Esophagus squamous epithelium (tissue), 5 donors: ENCODE data around the gene UNK. TPM values are rescaled to one million over a fixed set of nuclear protein-coding genes. Genes with fewer than 3 reads are reported as not detected.
"Not testable (repeated sequence)": the region's sequence is repeated elsewhere in the genome, so short reads cannot be mapped to it uniquely, and the experiment has no call there.

Source experiments
- DNase-seq: peaks from one replicate; lab custom pipeline; 2025; lab: John Stamatoyannopoulos, UW
- H3K27ac ChIP-seq, 4 donors: fragments of 200-600 bp; sonication (generic); one replicate each; pipeline ENCODE4 v1.5.1; 2016 to 2019; ENCODE audit warnings: mild to moderate bottlenecking in 1 of 4
- H3K27me3 ChIP-seq, 4 donors: fragments of 200-600 bp; sonication (generic); 1 replicate in 3 of 4; 2 replicates in 1 of 4; pipeline versions ENCODE4 v1.5.1 to v1.6.0; 2017 to 2021; ENCODE audit warnings: antibody characterized with exemption in 1 of 4
- H3K36me3 ChIP-seq, 3 donors: fragments of 200-600 bp; sonication (generic); one replicate each; pipeline ENCODE4 v1.5.1; 2016 to 2019
- H3K4me1 ChIP-seq, 3 donors: fragments of 200-600 bp; sonication (generic); one replicate each; pipeline ENCODE4 v1.5.1; 2017 to 2019
- H3K4me3 ChIP-seq, 4 donors: fragments of 200-600 bp; sonication (generic); 1 replicate in 3 of 4; 2 replicates in 1 of 4; pipeline ENCODE4 v1.5.1; 2016 to 2019; ENCODE audit warnings: mild to moderate bottlenecking in 2 of 4, moderate library complexity in 1 of 4
- H3K9me3 ChIP-seq, 3 donors: fragments of 200-600 bp; sonication (generic); one replicate each; pipeline ENCODE4 v1.5.1; 2016 to 2019
- POLR2A ChIP-seq, 4 donors: fragments of 450-650 bp; IDR thresholded peaks; one replicate each; pipeline ENCODE4 v1.6.1; 2017; ENCODE audit warnings: antibody characterized with exemption in 4 of 4, mild to moderate bottlenecking in 4 of 4, moderate library complexity in 3 of 4
- WGBS, 2 donors: methylation state at CpG; one replicate each; pipeline ENCODE4 v1.1.5; 2018; 5-methylcytosine and 5-hydroxymethylcytosine counted together
- intact Hi-C: fragments of 100-400 bp; cut with DNase I; formaldehyde crosslinking; loops from one replicate; pipeline ENCODE4 v1.15.0; 2022
- total RNA-seq, 4 donors: library from RNA; depleted of rRNA; stranded (reverse); fragments of >200 nt; gene quantifications; one replicate each; pipeline ENCODE4 v1.1.0, GENCODE V29; 2016
- TF ChIP-seq, protein P1 (sequence below), 6 experiments: fragments of 450-650 bp in 4 of 6; fragments of 200-600 bp in 2 of 6; sonication (generic) in 2 of 6; IDR thresholded peaks; one replicate each; pipeline ENCODE4 v1.5.1; 2016 to 2019; ENCODE audit warnings: antibody characterized with exemption in 6 of 6, mild to moderate bottlenecking in 4 of 6, moderate library complexity in 4 of 6
- donor health status: DM: yes; HTN: yes; CAD: no.

The UNK gene
- total RNA-seq, 4 donors from 2014 or later, result 14.8 to 27.3 (median 20.4) TPM

- intact Hi-C loops, result no loop called here
- Histone ChIP-seq H3K4me1 (peaks cover 32 to 76% (median 67%) of the 10 kb centered on the region in 3 donors), H3K9me3 (no peaks in the 10 kb centered on the region), H3K4me3 (peak overlapping the region in 3 of 4 donors; percentile 14 to 60 (median 33)), H3K27me3 (no peaks in the 10 kb centered on the region), H3K36me3 (peaks cover 2 to 10% (median 8%) of the 10 kb centered on the region in 3 donors), H3K27ac (peak overlapping the region; percentile 69 to 98 (median 96))
- TF ChIP-seq, protein P1, sequence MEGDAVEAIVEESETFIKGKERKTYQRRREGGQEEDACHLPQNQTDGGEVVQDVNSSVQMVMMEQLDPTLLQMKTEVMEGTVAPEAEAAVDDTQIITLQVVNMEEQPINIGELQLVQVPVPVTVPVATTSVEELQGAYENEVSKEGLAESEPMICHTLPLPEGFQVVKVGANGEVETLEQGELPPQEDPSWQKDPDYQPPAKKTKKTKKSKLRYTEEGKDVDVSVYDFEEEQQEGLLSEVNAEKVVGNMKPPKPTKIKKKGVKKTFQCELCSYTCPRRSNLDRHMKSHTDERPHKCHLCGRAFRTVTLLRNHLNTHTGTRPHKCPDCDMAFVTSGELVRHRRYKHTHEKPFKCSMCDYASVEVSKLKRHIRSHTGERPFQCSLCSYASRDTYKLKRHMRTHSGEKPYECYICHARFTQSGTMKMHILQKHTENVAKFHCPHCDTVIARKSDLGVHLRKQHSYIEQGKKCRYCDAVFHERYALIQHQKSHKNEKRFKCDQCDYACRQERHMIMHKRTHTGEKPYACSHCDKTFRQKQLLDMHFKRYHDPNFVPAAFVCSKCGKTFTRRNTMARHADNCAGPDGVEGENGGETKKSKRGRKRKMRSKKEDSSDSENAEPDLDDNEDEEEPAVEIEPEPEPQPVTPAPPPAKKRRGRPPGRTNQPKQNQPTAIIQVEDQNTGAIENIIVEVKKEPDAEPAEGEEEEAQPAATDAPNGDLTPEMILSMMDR (IDR thresholded peaks at IDR 0.05), result no peak
- TF ChIP-seq POLR2A (IDR thresholded peaks at IDR 0.05), result peak in 1 of 4 donors; percentile 7
- DNase-seq, result no peak
- WGBS, 2 donors, result 30% methylated on average over 11 to 13 of the region's 23 CpGs
These were observed 84.9 kb downstream of the UNK start for GRCh38 chr17:75869282-75870141.

DNA sequence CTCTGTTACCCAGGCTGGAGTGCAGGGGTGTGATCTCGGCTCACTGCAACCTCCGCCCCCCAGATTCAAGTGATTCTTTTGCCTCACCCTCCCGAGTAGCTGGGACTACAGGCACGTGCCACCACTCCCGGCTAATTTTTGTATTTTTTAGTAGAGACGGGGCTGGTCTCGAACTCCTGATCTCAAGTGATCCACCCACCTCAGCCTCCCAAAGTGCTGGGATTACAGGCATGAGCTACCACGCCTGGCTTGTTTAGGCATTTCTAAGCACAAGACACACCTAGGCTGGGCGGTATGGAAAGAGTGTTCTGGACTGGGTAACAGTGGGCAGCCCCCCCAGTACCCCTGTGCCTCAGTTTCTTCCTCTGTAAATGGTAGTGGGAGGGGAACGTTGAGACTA, 85.6 kb downstream of the UNK start:
- 47 to 55% methylated on average over 8 to 10 of the region's 10 CpGs for WGBS, 2 donors
- DNase-seq, H3K27me3 ChIP-seq, intact Hi-C loops, H3K9me3 ChIP-seq: not testable (repeated sequence)
- Histone ChIP-seq H3K27ac (peak overlapping the region; percentile 69 to 98 (median 96)), H3K4me3 (peak overlapping the region in 3 of 4 donors; percentile 14 to 60 (median 33)), H3K36me3 (peaks cover 8 to 18% (median 13%) of the 10 kb centered on the region in 3 donors), H3K4me1 (peaks cover 36 to 76% (median 67%) of the 10 kb centered on the region in 3 donors)

DNA sequence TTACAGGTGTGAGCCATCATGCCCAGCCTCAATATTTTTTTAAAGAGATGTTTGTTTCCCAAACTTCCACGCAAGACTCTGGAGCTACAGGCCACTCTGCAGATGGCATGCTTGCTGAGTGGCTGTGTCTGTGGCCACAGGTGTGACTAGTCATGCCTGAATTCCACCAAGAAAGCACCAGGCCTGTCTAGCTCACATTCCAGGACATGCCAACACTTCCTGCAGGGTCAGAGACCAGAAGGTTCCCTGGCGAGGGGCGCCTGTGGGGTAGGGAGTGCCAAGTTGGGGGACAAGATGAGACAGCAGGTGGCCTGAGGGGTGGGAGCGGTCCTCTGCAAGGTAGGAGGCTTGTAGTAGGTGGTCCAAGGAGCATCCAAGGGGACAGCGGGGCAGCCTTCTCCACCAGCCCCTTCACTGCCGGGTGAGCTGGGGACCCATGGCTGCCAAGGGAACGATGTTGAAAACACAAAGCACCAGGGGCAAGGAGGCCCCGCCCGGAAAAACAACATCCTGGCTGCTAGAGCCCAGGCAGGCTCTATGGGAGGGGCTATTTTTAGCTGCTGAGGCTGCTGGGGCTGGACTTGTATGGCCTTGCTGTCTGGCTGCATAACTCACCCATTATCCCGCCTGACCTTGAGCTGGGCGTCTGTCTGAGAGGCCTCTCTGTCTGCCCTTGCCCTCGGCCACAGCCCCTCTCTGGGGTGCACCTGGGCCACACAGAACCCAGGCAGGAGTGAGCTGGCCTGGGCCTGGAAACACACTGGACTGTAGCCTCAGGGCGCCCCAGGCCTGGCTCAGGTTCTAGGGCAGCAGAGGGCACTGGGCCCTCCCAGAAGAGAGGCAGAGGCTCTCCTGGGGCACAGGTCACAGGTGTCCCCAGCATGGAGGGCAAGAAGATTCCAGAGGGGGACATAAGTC, 88.1 kb downstream of the UNK start:
- peak in 2 of 4 donors; percentile 31 to 50 for TF ChIP-seq POLR2A (IDR thresholded peaks at IDR 0.05)
- TF ChIP-seq, protein P1 (IDR thresholded peaks at IDR 0.05), result no peak
- Histone ChIP-seq H3K9me3 (no peaks in the 10 kb centered on the region), H3K4me3 (peak overlapping the region in 1 of 4 donors; percentile 44), H3K36me3 (peaks cover 8 to 21% (median 13%) of the 10 kb centered on the region in 3 donors), H3K27ac (peak overlapping the region; percentile 93 to 98 (median 96)), H3K4me1 (peaks cover 59 to 98% (median 84%) of the 10 kb centered on the region in 3 donors), H3K27me3 (no peaks in the 10 kb centered on the region)
- no peak for DNase-seq
- intact Hi-C loops, result no loop called here
- WGBS, 2 donors, result 33% methylated on average over 1 of the region's 13 CpGs; no CpG with 5 or more reads in 1 of the 2 donors

DNA sequence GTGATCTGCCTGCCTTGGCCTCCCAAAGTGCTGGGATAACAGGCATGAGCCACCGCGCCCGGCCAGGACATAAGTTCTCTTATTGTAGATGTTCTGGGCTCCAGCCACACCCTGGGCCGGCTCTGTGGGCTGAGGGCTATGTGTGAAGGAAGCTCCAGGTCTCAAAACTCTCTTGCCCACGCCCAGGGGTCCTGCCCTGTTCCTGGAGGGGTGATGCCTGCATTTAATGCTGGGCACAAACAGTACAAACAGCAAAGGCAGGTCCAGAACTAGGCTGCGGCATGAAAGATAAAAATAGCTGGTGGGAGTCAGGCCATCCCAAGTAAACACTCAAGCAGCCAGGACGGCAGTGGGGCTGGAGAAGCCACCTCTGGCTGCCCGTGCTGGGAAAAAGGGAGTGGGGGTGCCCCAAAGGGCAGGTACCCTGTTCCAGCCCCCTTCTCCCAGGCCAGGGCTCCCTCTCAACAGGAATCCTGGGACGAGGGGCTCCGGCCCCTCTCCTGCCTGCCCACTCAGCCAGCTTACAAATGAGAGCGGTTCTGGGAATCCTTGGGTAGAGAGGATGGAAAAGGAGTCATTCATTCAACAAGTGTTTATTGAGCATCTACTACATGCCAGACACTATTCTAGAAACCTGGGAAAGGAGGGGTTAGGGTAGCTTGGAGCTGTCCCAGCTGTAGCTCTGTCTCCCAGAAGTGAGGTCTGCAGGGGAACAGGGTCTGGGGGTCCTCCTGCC, 89.1 kb downstream of the UNK start:
- H3K36me3 ChIP-seq, result peaks cover 8 to 21% (median 13%) of the 10 kb centered on the region in 3 donors
- TF ChIP-seq, protein P1 (IDR thresholded peaks at IDR 0.05), result no peak
- TF ChIP-seq POLR2A (IDR thresholded peaks at IDR 0.05), result no peak
- DNase-seq, result no peak
- WGBS, 2 donors, result 54 to 73% methylated on average over 6 to 8 of the region's 11 CpGs
- no peak overlapping the region for H3K4me3 ChIP-seq
- H3K27me3 ChIP-seq, result no peaks in the 10 kb centered on the region
- H3K27ac ChIP-seq, result peak overlapping the region; percentile 93 to 98 (median 96)
- intact Hi-C loops, result no loop called here
- no peaks in the 10 kb centered on the region for H3K9me3 ChIP-seq
- peaks cover 62 to 100% (median 79%) of the 10 kb centered on the region in 3 donors for H3K4me1 ChIP-seq
